GM18502 (cell line): ENCODE results near the gene ALG12.
"Not testable (repeated sequence)": the region's sequence is repeated elsewhere in the genome, so short reads cannot be mapped to it uniquely, and the experiment has no call there.

Source experiments
- ATAC-seq: cut with Tn5 transposase; IDR thresholded peaks from one replicate; pipeline ENCODE4 v1.9.1; 2021; ENCODE audit warnings: mild to moderate bottlenecking; ENCODE audit not compliant: unreplicated experiment, poor library complexity

Gene ALG12

GRCh38 chr22:49947296-49947622 lies 29.0 kb upstream of the ALG12 start:
- no peak for ATAC-seq

- no peak for ATAC-seq
Observed at GRCh38 chr22:49946612-49947295, 28.5 kb upstream of the ALG12 start.

GRCh38 chr22:49945042-49945794 lies 27.0 kb upstream of the ALG12 start:
- not testable (repeated sequence) for ATAC-seq

GRCh38 chr22:49944399-49944891 lies 26.2 kb upstream of the ALG12 start:
- ATAC-seq = no peak

DNA sequence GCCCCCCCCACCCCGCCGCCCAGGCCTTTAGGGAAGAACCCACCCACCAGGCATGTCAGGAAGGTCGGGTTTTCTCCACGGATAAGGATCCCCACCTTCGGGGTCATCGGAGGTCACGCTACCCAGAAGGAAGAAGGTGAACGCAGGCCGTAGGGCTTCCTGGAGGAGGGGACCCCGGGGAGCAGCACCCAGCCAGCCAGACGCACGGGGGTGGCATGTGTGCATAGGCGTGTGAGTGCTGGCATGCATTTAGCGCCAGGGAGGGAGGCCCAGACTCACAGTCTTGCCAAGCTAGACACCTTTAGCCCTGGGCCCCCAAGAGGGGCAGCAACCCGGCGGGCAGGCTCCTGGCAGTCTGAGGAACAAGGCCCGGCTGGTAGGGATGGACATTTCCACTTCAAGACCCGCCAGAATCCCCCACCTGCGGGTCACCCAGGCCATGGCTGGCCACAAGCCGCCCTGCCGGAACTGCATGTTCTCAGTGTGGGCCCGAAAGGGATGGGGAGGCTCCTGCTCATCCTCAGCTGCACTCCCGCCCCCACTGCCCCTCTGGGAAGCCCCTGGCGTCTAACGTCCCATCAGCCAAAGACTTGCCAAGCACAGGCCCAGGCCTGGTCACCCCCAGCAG lies 25.6 kb upstream of the ALG12 start:
- no peak for ATAC-seq

GRCh38 chr22:49943405-49943765 lies 25.1 kb upstream of the ALG12 start:
- ATAC-seq = no peak

DNA sequence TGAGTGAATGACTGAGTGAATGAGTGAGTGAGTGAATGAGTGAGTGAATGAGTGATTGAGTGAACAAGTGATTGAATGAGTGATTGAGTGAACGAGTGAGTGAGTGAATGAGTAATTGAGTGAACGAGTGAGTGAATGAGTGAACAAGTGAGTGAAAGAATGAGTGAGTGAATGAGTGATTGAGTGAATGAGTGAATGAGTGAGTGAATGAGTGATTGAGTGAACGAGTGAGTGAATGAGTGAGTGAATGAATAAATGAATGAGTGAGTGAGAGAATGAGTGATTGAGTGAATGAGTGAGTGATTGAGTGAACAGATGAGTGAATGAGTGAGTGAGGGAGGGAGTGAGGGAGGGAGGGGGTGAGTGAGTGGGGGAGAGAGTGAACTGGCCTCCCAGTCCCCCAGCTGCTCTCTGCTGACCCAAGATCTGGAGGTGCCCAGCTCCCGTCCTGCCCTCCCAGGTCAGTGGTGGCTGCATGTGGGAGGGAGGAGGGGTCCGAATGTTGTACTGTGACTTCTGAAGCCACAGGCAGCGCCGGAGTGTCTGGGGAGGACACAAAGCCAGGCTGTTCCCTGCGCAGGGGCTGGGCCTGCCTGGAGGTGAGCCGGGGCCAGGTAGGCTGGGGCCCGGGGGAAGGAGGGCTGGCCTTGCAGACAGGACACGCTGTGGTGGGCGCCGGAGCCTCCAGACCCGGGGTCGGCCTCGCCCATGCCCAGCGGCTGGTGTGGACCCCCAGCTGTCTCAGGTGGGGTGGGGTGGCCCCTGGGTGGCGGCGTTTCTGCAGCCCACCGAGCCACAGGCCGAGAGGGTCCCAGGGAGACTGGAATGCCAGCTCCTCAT lies 24.5 kb upstream of the ALG12 start:
- no peak for ATAC-seq

DNA sequence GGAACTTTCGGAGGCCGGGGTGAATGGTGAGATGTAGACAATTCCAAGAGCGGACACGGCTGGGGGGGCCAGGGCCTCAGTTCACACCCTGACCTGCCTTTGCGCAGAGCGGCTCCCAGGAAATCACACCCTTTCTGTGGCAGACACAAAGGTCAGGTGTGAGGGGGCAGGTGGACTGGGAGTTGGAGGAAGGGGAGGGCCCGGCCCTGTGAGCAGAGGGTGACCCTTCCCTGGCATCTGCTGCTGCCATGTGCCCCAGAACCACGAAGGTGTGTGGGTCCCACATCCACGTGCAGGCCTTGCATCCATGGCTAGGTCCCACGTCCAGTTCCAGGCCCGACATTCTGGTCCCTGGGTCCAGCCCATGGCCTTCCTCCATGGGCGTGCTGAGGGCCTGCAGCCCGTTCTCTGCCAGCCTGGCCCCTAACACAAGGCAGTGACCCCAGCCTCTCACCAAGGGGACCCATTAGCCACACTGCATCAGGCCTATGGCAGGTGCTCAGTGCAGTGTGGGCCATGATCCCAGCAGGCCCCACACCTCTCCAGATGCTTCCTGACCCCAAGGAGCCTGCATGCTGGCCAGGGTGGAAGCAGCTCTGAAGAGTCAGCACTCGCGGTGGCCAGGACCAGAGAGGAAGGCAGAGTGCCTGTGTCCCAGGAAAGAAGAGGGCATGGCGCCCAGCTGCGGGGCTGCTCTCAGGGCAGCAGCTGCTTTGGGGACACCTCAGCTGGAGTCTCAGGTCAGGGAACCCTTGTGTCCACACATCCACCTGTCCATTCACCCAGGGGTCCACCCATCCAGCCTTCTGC lies 23.5 kb upstream of the ALG12 start:
- no peak for ATAC-seq

DNA sequence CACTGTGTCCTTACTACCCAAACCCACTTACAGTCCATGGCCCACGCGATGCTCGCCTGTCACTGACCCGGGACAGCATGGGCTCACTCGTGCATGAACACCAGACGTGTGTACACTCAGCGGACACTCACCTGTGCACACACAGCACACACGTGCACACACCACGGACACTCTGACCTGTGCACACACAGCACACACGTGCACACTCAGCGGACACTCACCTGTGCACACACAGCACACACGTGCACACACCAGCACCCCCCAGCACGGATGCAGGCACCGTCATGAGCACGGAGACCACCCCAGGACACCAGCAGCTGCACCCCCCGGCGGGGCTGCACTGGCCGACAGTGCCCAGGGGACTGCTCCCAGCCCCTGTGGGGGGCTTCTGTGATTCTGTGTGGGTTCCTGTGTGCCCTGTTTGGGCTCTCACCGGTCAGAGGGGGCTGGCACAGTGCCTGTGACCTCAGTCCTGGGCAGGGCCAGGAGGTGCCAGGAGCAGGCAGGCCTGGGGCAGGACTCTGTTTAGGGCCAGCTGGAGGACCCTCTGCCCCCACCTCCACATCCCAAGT lies 20.4 kb upstream of the ALG12 start:
- ATAC-seq = no peak

DNA sequence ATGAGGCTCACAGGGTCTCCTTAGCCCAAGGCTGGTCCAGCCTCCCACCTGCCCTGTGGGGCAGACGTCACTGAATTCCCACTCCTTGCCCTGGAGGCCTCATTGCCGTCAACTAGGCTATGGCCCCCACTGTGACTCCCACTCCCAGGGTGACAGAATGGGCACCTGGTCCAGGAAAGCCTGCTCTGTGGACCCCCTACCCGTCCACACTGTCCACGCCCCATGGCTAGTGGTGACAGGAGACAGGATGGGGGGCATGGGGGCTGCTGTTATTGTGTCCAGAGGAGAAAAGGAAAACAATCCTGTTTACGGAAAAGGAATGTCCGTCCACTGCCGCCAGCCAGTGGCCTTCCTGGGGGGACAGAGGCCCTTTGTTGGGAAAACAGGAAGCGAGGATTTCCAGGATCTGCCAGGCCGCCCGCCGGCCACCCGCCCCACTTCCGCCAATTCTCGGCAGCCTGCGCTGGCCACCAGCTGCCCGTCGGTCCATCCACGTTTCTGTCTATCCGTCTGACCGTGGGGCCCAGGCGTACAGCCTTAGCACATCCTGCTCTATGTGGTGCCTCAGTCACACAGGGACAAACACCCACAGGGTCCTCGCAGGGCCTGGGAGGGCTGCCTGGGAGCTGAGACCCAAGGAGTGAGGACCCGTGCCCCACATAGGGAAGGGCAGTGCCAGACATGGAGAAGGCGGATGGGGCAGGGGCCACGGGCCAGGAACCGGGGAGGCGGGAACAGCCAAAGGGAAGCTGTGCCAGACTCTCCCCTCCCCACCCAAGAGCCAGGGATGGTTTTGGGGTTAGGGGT lies 19.7 kb upstream of the ALG12 start:
- ATAC-seq = no peak

DNA sequence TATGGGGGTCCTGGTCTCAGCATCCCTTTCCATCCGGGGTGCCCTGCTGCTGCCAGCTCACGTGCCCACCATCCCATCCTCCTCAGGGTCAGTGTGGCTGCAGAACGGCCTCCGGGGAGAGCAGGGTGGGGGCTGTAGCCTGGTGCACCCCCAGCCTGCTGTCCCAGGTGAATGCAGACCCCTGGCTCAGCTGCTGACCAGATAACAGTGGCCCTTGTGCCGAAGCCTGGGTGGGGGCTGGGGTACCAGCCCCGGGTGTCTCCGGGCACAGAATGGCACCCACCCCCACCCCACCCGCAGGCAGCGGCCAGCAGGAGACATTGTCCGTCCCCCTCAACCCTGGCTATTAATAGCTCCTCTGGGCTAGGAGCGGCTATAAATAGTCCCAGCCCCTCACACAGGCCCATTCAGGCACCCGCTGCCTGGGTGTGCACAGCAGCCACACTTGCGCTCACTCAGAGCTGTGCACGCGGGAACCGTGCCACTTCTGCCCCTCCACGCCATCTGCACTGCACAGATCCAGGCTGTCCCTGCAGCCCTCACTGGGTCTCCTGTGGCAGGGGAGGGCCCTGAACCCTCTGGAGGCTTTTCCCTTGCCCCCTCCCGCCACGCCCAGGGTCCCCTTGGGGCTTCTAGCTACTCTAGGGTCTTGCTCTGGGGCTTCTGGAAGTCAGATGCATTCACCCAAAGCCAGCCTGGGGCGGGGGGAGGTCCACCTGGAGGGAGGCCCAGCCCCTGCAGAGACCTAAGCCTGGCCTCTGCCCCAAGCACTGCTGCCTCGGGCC lies 18.9 kb upstream of the ALG12 start:
- no peak for ATAC-seq

DNA sequence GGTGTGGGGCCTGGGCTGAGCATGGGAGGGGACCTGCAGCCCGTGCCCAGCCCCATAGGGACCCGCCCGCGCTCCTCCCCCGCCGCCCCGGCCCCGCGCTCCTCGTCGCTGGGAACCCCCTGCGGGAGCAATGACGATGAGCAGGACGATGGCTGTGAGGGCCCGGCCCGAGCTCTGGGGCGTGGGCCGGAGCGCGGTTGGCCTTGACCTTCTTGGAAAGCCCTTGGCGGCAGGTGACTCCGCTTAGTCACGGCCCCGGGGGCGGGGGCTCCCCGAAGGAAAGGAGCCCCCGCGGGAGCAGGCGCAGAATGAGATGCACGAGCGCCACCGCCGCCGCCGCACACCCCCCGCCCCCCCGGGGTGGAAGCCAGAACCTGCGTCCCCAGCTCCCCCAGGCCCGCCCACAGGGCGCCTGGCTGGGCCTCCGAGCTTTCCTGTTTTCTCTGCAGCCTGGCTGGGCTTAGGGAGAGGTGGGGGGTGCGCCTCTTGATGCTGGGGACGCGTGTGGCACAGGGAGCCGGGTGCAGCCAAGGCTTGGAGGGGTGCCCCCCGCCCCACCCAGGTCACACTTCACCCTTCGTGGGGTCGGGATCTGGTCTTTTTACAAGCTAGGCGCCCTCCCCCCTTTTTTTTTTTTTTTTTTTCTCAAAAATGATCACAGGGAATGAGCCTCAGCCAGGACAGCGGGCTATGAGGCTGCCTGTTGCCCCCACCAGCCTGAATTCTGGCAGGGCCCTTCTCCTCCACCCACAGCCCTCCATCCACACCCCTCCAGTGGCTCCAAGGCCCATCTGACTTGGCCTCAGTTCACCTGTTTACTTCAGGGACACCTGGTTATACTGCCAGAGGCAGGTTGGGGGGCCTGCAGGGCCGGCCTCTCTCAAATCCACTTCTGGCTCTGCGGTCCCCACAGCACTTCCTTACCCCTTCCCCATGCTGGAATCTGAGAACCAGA lies 18.1 kb upstream of the ALG12 start:
- peak; percentile 64 for ATAC-seq

GRCh38 chr22:49935561-49935960 lies 17.3 kb upstream of the ALG12 start:
- no peak for ATAC-seq

DNA sequence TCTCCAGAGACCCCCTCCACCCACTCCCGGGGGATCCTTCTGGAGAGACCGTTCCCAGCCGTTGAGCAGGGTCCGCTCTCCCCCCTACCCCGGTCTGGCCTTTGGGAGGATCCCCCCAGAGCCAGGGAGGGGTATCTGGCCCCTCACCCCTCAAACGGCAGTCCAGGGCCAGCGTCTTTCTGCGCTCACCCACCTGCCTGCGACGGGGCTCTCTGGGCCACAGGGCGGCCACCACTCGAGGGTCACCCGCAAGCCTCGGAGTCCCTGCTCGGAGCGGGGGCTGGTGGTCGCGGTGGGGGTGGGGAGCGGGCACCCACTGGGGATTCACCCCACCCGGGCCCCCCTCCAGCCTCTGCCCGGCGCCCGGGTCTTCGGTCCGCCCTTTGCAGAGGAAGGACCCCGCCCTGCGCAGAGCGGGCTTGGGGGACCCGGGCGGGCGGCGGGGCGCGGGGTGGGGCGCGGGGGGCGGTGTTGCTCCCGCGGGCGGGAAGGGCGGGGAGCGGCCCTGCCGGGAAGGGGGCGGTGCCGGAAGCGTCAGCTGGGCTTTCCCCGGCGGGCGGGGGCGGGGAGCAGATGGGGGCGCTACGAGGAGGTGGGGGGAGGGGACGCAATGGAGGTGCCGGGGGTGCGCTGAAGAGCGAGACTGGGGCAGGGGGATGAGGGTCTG lies 16.8 kb upstream of the ALG12 start:
- no peak for ATAC-seq

DNA sequence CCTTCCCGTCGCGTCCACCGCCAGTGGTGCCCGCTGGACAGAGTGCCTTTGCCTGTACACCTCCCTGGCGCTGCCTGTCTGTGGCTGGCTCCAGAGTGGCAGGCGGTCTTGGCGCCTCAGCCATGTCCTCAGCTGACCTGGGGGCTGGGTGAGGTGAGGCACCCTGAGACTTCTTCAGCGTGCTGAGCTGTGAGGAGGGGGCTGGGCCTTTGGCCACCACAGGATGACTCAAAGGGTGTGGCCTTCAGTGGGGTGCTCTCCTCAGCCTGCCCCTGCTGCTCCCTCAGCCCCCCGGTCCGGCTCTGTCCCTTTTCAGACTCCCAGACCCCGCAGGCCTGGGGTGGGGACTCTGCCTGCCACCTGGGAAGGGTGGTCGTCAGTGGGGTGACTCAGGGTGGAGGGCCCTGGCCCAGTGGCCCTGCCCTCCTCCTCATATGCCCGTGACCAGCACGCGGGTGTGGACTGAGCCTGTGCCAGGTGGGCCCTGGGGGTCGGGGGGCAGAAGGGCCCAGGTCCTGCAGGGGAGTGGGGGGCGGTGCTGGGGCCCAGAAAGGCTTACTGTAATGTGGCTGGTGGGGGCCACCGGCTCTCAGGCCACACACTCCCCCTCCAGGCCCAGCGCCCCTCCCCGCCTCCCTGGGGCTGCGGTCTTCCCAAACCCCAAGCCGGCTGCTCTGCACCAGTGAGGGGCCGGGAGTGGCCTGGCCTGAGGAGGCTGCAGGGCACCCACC lies 16.1 kb upstream of the ALG12 start:
- ATAC-seq = no peak
